ENCODE data around the gene SPON1.

SPON1 gene

DNA sequence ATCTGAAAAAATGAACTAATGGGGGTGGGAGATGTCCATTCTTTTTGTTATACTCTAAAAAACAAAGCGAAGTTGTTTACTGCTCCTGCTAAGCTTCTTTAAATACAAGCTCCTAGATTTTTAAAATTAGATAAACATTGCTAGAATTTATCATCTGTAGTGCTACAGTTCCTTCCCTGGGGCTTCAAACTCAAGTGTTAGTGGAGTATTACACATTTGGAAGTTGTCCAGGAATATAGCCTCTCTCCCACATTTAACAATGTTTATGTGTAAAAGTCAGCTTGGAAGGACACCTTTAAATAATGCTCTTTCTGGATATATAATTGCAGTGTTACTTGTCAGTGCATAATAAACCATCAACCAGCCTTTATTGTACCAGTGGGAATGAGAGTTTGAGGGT, 155.5 kb downstream of the SPON1 start:
- Histone ChIP-seq H3K4me1 (ENCODE audit: insufficient read depth, low read length) (no peaks in the 10 kb centered on the region), H3K9me3 (ENCODE audit: low read length) (no peaks in the 10 kb centered on the region), H3K36me3 (ENCODE audit: insufficient read depth, low read length) (no peaks in the 10 kb centered on the region), H3K27me3 (ENCODE audit: insufficient read depth, low read length) (no peaks in the 10 kb centered on the region), H2AFZ (ENCODE audit: low read depth, low read length) (no peak overlapping the region), H3K4me3 (ENCODE audit: low read length) (no peak overlapping the region)

GRCh38 chr11:14119357-14119756, 156.8 kb downstream of the SPON1 start:
- H2AFZ ChIP-seq (ENCODE audit: low read depth, low read length), result no peak overlapping the region
- no peak overlapping the region for H3K4me3 ChIP-seq (ENCODE audit: low read length)
- H3K36me3 ChIP-seq (ENCODE audit: insufficient read depth, low read length), result no peaks in the 10 kb centered on the region
- no peaks in the 10 kb centered on the region for H3K4me1 ChIP-seq (ENCODE audit: insufficient read depth, low read length)
- H3K9me3 ChIP-seq (ENCODE audit: low read length), result no peaks in the 10 kb centered on the region
- no peaks in the 10 kb centered on the region for H3K27me3 ChIP-seq (ENCODE audit: insufficient read depth, low read length)

- no peaks in the 10 kb centered on the region for H3K36me3 ChIP-seq (ENCODE audit: insufficient read depth, low read length)
- no peaks in the 10 kb centered on the region for H3K27me3 ChIP-seq (ENCODE audit: insufficient read depth, low read length)
- no peak overlapping the region for H3K4me3 ChIP-seq (ENCODE audit: low read length)
- H2AFZ ChIP-seq (ENCODE audit: low read depth, low read length), result no peak overlapping the region
- no peaks in the 10 kb centered on the region for H3K9me3 ChIP-seq (ENCODE audit: low read length)
- H3K4me1 ChIP-seq (ENCODE audit: insufficient read depth, low read length), result no peaks in the 10 kb centered on the region
These were observed 161.8 kb downstream of the SPON1 start for GRCh38 chr11:14124350-14124749.

DNA sequence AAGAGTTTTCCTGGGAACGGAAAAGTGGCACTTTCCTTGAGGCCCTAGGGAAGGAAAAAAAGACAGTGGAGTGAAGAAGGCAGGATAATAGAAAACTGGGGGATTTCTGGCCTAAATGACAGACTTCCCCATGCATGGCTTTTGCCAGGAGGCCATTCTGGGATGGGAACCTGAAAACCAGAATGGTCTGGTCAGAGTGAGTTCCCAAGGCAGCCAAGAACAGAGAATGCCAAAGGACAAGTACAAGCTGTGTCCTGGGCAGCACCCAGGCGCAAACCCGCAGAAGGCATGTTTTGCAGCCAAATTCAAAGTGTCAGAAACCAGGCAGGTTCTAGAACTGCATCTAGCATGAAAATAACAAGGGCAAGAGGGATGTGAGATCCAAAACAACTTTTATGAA, 162.4 kb downstream of the SPON1 start:
- Histone ChIP-seq H3K27me3 (ENCODE audit: insufficient read depth, low read length) (no peaks in the 10 kb centered on the region), H3K4me3 (ENCODE audit: low read length) (no peak overlapping the region), H3K4me1 (ENCODE audit: insufficient read depth, low read length) (no peaks in the 10 kb centered on the region), H3K9me3 (ENCODE audit: low read length) (no peaks in the 10 kb centered on the region), H2AFZ (ENCODE audit: low read depth, low read length) (no peak overlapping the region), H3K36me3 (ENCODE audit: insufficient read depth, low read length) (no peaks in the 10 kb centered on the region)

DNA sequence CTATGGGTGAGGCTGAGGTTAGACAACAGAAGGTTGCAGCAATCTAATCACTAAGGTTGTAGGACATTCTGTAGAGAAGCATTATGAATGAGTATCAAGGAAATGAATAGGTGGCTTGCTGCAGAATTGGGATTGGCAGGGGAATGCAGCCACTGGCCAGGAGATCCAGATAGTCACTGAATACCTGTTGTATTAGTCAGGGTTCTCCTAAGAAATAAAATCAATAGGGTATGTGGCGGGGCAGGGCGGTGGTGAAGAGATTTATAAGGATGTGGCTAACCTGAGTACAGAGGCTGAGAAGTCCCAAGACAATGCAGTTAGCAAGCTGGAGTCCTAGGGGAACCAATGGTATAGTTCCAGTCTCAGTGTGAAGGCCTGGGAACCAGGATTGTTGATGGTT, 163.0 kb downstream of the SPON1 start:
- Histone ChIP-seq H3K36me3 (ENCODE audit: insufficient read depth, low read length) (no peaks in the 10 kb centered on the region), H3K27me3 (ENCODE audit: insufficient read depth, low read length) (no peaks in the 10 kb centered on the region), H2AFZ (ENCODE audit: low read depth, low read length) (no peak overlapping the region), H3K4me1 (ENCODE audit: insufficient read depth, low read length) (no peaks in the 10 kb centered on the region), H3K9me3 (ENCODE audit: low read length) (no peaks in the 10 kb centered on the region), H3K4me3 (ENCODE audit: low read length) (no peak overlapping the region)

- Histone ChIP-seq H3K27me3 (ENCODE audit: insufficient read depth, low read length) (no peaks in the 10 kb centered on the region), H3K9me3 (ENCODE audit: low read length) (no peaks in the 10 kb centered on the region), H3K4me1 (ENCODE audit: insufficient read depth, low read length) (no peaks in the 10 kb centered on the region), H2AFZ (ENCODE audit: low read depth, low read length) (no peak overlapping the region), H3K4me3 (ENCODE audit: low read length) (no peak overlapping the region), H3K36me3 (ENCODE audit: insufficient read depth, low read length) (no peaks in the 10 kb centered on the region)
These were observed 165.2 kb downstream of the SPON1 start for GRCh38 chr11:14127679-14128078.

GRCh38 chr11:14132312-14132711, 169.8 kb downstream of the SPON1 start:
- no peak overlapping the region for H3K4me3 ChIP-seq (ENCODE audit: low read length)
- no peak overlapping the region for H2AFZ ChIP-seq (ENCODE audit: low read depth, low read length)
- no peaks in the 10 kb centered on the region for H3K4me1 ChIP-seq (ENCODE audit: insufficient read depth, low read length)
- no peaks in the 10 kb centered on the region for H3K36me3 ChIP-seq (ENCODE audit: insufficient read depth, low read length)
- H3K9me3 ChIP-seq (ENCODE audit: low read length), result no peaks in the 10 kb centered on the region
- no peaks in the 10 kb centered on the region for H3K27me3 ChIP-seq (ENCODE audit: insufficient read depth, low read length)

GRCh38 chr11:14133381-14133780, 170.9 kb downstream of the SPON1 start:
- H3K27me3 ChIP-seq (ENCODE audit: insufficient read depth, low read length), result no peaks in the 10 kb centered on the region
- no peak overlapping the region for H2AFZ ChIP-seq (ENCODE audit: low read depth, low read length)
- H3K4me1 ChIP-seq (ENCODE audit: insufficient read depth, low read length), result no peaks in the 10 kb centered on the region
- H3K4me3 ChIP-seq (ENCODE audit: low read length), result no peak overlapping the region
- H3K36me3 ChIP-seq (ENCODE audit: insufficient read depth, low read length), result no peaks in the 10 kb centered on the region
- no peaks in the 10 kb centered on the region for H3K9me3 ChIP-seq (ENCODE audit: low read length)

- H2AFZ ChIP-seq (ENCODE audit: low read depth, low read length), result no peak overlapping the region
- no peaks in the 10 kb centered on the region for H3K36me3 ChIP-seq (ENCODE audit: insufficient read depth, low read length)
- no peaks in the 10 kb centered on the region for H3K4me1 ChIP-seq (ENCODE audit: insufficient read depth, low read length)
- H3K27me3 ChIP-seq (ENCODE audit: insufficient read depth, low read length), result no peaks in the 10 kb centered on the region
- H3K4me3 ChIP-seq (ENCODE audit: low read length), result no peak overlapping the region
- H3K9me3 ChIP-seq (ENCODE audit: low read length), result no peaks in the 10 kb centered on the region
These were observed 174.0 kb downstream of the SPON1 start for GRCh38 chr11:14136561-14136960.

GRCh38 chr11:14137284-14137683, 174.8 kb downstream of the SPON1 start:
- no peaks in the 10 kb centered on the region for H3K27me3 ChIP-seq (ENCODE audit: insufficient read depth, low read length)
- no peaks in the 10 kb centered on the region for H3K9me3 ChIP-seq (ENCODE audit: low read length)
- no peak overlapping the region for H3K4me3 ChIP-seq (ENCODE audit: low read length)
- H3K4me1 ChIP-seq (ENCODE audit: insufficient read depth, low read length), result no peaks in the 10 kb centered on the region
- H3K36me3 ChIP-seq (ENCODE audit: insufficient read depth, low read length), result no peaks in the 10 kb centered on the region
- H2AFZ ChIP-seq (ENCODE audit: low read depth, low read length), result no peak overlapping the region

DNA sequence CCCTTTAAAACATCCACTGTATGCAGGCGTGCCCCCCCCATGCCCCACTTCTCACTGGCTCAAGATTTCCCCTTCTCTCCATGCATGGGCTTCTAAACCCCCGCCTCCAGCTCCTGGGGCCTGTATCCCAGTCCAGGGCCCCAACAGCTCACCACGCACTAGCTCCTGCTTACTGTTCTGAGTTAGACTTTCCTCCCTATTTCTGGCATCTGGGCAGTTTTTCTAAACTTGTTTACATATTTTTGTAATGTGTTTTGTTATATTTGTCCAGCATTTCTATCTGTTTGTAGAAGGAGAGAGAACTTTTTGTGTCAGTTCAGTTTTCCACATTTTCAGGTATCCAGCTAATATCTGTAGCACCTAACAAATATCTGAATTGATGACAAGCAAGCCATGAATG, 178.5 kb downstream of the SPON1 start:
- Histone ChIP-seq H3K9me3 (ENCODE audit: low read length) (no peaks in the 10 kb centered on the region), H2AFZ (ENCODE audit: low read depth, low read length) (no peak overlapping the region)

GRCh38 chr11:14141676-14142075, 179.2 kb downstream of the SPON1 start:
- Histone ChIP-seq H3K4me1 (ENCODE audit: insufficient read depth, low read length) (no peaks in the 10 kb centered on the region), H3K27me3 (ENCODE audit: insufficient read depth, low read length) (no peaks in the 10 kb centered on the region), H3K36me3 (ENCODE audit: insufficient read depth, low read length) (no peaks in the 10 kb centered on the region), H3K9me3 (ENCODE audit: low read length) (no peaks in the 10 kb centered on the region), H2AFZ (ENCODE audit: low read depth, low read length) (no peak overlapping the region), H3K4me3 (ENCODE audit: low read length) (no peak overlapping the region)

More for the DNA sequence above, 178.5 kb downstream of the SPON1 start:
- Histone ChIP-seq H3K4me3 (ENCODE audit: low read length) (no peak overlapping the region), H3K36me3 (ENCODE audit: insufficient read depth, low read length) (no peaks in the 10 kb centered on the region), H3K27me3 (ENCODE audit: insufficient read depth, low read length) (no peaks in the 10 kb centered on the region), H3K4me1 (ENCODE audit: insufficient read depth, low read length) (no peaks in the 10 kb centered on the region)

GRCh38 chr11:14144934-14145333, 182.4 kb downstream of the SPON1 start:
- Histone ChIP-seq H3K9me3 (ENCODE audit: low read length) (no peaks in the 10 kb centered on the region), H3K4me3 (ENCODE audit: low read length) (no peak overlapping the region), H3K27me3 (ENCODE audit: insufficient read depth, low read length) (no peaks in the 10 kb centered on the region), H3K36me3 (ENCODE audit: insufficient read depth, low read length) (no peaks in the 10 kb centered on the region), H2AFZ (ENCODE audit: low read depth, low read length) (no peak overlapping the region), H3K4me1 (ENCODE audit: insufficient read depth, low read length) (no peaks in the 10 kb centered on the region)

DNA sequence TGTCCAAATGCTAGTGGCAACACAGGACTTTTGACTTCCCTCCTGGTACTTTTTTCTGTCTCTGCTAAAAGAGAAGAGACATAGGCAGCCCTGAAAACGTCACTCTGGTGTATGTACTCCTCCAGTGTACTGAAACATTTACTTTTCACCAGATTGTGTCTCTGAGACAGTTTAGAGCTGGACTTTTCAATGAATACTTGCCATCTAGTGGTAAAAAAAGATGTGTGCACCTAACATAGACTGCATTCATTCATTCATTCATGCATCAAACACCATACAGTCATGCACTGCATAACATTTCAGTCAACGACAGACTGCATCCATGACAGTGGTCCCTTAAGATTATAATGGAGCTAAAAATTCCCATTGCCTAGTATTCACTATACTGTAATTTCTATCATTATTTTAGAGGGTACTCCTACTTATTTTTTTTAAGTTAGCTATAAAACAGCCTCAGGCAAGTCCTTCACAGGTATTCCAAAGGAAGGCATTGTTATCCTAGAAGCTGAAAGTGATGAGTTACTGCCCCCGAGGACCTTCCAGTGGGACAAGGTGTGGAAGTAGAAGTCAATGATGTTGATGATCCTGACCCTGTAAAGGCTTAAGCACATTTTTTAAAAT, 186.2 kb downstream of the SPON1 start:
- H3K9me3 ChIP-seq (ENCODE audit: low read length), result no peaks in the 10 kb centered on the region
- no peak overlapping the region for H2AFZ ChIP-seq (ENCODE audit: low read depth, low read length)
- no peak overlapping the region for H3K4me3 ChIP-seq (ENCODE audit: low read length)
- H3K36me3 ChIP-seq (ENCODE audit: insufficient read depth, low read length), result no peaks in the 10 kb centered on the region
- H3K27me3 ChIP-seq (ENCODE audit: insufficient read depth, low read length), result no peaks in the 10 kb centered on the region
- no peaks in the 10 kb centered on the region for H3K4me1 ChIP-seq (ENCODE audit: insufficient read depth, low read length)

Measured in neuron (in vitro differentiated cells).